ENCODE data around the gene OPTC.

The OPTC gene

DNA sequence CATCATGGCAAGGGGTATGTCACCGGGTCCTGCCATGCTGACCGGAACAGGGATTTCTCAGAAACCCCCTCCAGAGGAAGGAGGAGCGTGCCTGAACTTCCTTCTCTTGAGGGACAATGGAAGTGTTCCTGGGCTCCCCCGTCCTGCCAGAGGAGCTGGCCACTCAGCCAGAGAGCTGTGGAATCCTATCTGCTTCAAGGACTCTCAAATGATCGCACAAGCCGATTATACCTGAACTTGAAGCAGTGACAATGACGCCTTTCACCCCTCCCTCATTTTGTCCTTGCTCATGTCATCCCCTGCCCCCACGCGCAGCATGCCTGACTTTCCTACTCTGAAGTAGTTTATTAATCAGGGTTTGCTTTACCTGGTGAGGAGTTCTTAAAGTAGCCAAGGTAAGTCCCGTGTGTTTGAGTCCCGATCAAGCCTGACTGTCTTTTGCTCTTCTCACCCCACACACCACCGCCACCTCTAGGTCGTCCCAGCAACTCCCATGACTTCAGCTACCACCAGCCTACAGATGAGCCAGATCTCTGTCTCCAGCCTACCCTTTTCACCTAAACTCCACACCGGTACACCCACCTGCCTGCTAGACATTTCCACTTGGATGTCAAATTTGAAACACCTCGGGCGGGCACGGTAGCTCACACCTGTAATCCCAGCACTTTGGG lies 43.3 kb upstream of the OPTC start:
- TF ChIP-seq CTCF (IDR thresholded peaks at IDR 0.05; ENCODE audit: low read depth, low read length) = peak; percentile 11; the same call in 1 of the 2 replicates
- DNase-seq = no peak
- Histone ChIP-seq H3K9me3 (no peaks in the 10 kb centered on the region), H3K4me3 (ENCODE audit: low read depth, low read length) (no peak overlapping the region), H3K27me3 (no peaks in the 10 kb centered on the region), H3K4me1 (peaks cover 15% of the 10 kb centered on the region), H3K36me3 (no peaks in the 10 kb centered on the region)

DNA sequence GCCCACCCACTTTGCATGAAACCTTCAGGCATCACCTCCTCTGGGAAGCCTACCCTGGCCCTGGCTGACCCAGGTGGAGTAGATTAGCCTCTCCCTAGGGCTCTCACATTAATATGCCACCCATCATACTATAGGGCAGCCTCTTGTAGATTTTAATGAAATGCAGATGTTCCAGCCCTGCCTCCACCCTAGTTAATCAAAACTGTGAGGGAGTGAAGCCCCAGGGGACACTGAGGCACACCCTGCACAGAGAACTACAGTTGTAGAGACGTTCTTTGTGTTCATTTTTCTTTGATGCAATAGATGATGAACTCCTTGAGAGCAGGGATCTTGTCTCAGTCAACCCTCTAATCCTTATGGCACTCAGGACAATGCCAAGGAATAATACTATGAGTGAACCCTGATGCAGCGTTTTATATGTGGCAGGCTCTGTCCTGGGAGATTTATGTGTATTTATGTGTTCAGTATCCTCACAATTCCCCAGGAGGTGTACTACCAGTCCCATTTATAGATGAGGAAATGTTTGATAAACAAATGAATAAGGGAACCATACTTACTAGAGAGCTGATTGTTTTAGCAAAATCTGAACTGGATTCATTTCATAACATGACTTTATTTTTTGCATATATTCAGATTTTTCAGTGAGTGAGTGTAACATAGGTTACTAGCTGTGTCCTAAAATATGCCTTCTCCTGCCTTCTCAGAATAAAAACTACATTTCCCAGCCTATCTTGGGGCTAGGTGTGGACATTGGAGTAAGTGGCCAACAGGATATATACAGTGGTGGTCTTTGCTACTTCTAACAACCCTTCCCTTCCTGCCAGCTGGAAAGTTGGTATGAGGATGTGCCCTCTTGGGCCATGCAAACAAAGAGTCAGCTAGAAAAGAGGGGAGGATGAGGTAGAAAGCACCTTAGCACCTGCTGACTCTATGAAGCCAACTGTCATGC lies 41.8 kb upstream of the OPTC start:
- H3K4me1 ChIP-seq = peaks cover 15% of the 10 kb centered on the region
- DNase-seq = no peak
- H3K27me3 ChIP-seq = no peaks in the 10 kb centered on the region
- H3K36me3 ChIP-seq = no peaks in the 10 kb centered on the region
- H3K4me3 ChIP-seq (ENCODE audit: low read depth, low read length) = no peak overlapping the region
- no peak for TF ChIP-seq CTCF (IDR thresholded peaks at IDR 0.05; ENCODE audit: low read depth, low read length)
- H3K9me3 ChIP-seq = no peaks in the 10 kb centered on the region

DNA sequence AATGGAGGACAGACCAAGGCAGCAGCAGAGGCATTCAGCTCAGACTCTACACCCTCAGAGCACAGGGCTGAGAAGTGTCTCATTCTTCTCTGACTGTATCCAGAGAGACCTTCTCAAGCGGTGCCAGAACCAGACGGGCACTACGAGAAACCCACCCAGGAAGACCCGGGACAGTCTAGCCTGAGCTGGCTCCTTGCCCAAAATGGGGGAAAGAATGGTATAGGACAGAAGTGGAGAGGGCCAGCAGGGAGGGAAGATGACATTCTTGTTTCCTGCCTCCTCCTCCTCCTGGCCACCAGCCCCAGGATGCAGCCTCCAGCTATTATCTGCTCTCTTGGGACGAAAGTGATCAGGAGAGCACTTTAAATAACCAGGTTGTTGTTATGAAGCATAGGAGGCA lies 40.9 kb upstream of the OPTC start:
- H3K9me3 ChIP-seq = no peaks in the 10 kb centered on the region
- no peaks in the 10 kb centered on the region for H3K36me3 ChIP-seq
- H3K4me1 ChIP-seq = peaks cover 15% of the 10 kb centered on the region
- H3K4me3 ChIP-seq (ENCODE audit: low read depth, low read length) = no peak overlapping the region
- DNase-seq = no peak
- TF ChIP-seq CTCF (IDR thresholded peaks at IDR 0.05; ENCODE audit: low read depth, low read length) = no peak
- no peaks in the 10 kb centered on the region for H3K27me3 ChIP-seq

DNA sequence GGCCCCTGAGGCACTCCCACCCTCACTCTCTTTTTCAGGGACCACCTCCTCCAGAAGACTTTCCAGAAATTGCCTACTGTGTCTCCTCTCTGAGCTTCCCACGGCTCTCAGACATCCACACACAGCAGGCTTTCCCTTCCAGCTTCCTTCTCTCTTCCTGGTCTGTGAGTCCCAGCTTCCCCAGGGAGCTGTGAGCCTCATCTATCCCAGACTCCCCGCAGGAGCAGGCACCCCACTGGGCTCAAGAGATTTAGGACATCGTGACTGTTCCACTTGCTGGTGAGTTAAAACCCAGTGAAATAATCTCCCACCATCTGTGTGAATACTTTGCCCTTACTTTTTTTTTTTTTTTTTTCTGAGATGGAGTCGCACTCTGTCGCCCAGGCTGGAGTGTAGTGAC lies 40.3 kb upstream of the OPTC start:
- no peak for DNase-seq
- peaks cover 15% of the 10 kb centered on the region for H3K4me1 ChIP-seq
- H3K4me3 ChIP-seq (ENCODE audit: low read depth, low read length) = no peak overlapping the region
- H3K36me3 ChIP-seq = no peaks in the 10 kb centered on the region
- H3K9me3 ChIP-seq = no peaks in the 10 kb centered on the region
- TF ChIP-seq CTCF (IDR thresholded peaks at IDR 0.05; ENCODE audit: low read depth, low read length) = no peak
- H3K27me3 ChIP-seq = no peaks in the 10 kb centered on the region

- TF ChIP-seq CTCF (IDR thresholded peaks at IDR 0.05; ENCODE audit: low read depth, low read length) = no peak
- Histone ChIP-seq H3K27me3 (no peaks in the 10 kb centered on the region), H3K9me3 (no peaks in the 10 kb centered on the region), H3K4me1 (peaks cover 15% of the 10 kb centered on the region), H3K36me3 (no peaks in the 10 kb centered on the region), H3K4me3 (ENCODE audit: low read depth, low read length) (no peak overlapping the region)
- DNase-seq = no peak
These were observed 38.9 kb upstream of the OPTC start for GRCh38 chr1:203454986-203455471.
